ENCODE data around the gene LRRC42. TPM values are rescaled to one million over a fixed set of nuclear protein-coding genes. Genes with fewer than 3 reads are reported as not detected.

The LRRC42 gene
- total RNA-seq, 1 donor from 2014 or later = 45.4 TPM

GRCh38 chr1:53945433-53946251 is 508 bp upstream of the LRRC42 start, which contains the start of gene IFT25:
Gene IFT25, minus strand, starts transcription at chr1:53945699. Its CDS starts 5,617 bp downstream, at chr1:53940082.
- H3K9me3 Mint-ChIP-seq = no peaks in the 10 kb centered on the region

DNA sequence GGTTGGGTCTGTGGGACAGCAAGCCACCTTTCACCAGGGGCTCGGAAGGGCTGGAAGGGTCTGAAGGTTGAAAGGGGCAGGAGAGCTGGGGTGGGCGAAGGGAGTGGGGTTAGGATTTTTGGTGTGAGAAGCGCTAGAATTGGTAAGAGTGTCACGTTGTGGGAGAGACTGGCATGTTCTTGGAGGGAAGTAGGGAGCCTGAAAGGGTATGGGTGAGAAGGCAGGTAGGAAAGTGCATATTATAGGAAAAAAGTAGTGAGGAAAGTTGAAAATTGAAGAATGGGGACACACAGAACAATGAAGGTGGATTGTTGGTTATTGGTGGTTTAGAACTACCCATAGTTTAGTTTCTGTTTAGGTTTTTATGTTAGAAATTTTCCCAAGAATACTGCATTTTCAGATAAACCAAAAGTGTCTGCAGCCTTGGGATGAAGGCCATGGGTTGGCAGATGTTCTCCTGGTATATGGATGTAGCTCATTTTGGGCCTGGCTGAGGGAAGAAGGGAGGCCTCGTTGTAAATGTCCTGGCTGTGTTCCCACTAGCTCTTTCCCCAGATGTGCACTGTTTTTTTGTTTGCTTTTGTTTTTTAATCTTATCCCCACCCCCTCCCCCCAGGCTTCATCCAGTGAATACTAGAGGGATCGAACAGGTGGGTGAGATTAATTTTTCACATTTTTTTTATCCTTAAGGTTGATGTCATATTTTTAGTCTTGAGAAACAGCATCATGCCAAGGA is 1.2 kb downstream of the LRRC42 start:
- TF ChIP-seq CTCF (conservative IDR thresholded peaks at IDR 0.05) = no peak
- no peaks in the 10 kb centered on the region for H3K27me3 Mint-ChIP-seq (ENCODE audit: low read depth)
- peaks cover 60% of the 10 kb centered on the region for H3K4me1 Mint-ChIP-seq
- no peak for DNase-seq (ENCODE audit: low read depth, low spot score)
- no peak overlapping the region for H3K27ac Mint-ChIP-seq (ENCODE audit: unreplicated experiment)
- H3K9me3 Mint-ChIP-seq = no peaks in the 10 kb centered on the region
- peaks cover 2% of the 10 kb centered on the region for H3K36me3 Mint-ChIP-seq (ENCODE audit: low read depth)
- H3K4me3 Mint-ChIP-seq = peak overlapping the region; percentile 90

More at GRCh38 chr1:53945433-53946251, 508 bp upstream of the LRRC42 start, which contains the start of gene IFT25:
- Mint-ChIP-seq H3K4me3 (peak within 1 kb of the TSS; percentile 97), H3K4me1 (peaks cover 60% of the 10 kb centered on the region), H3K36me3 (ENCODE audit: low read depth) (peaks cover 2% of the 10 kb centered on the region), H3K27me3 (ENCODE audit: low read depth) (no peaks in the 10 kb centered on the region), H3K27ac (ENCODE audit: unreplicated experiment) (peak within 1 kb of the TSS; percentile 94)
- no peak for TF ChIP-seq CTCF (conservative IDR thresholded peaks at IDR 0.05)
- DNase-seq (ENCODE audit: low read depth, low spot score) = peak; percentile 99

GRCh38 chr1:53948291-53948690 is 2.1 kb downstream of the LRRC42 start:
- TF ChIP-seq CTCF (conservative IDR thresholded peaks at IDR 0.05) = no peak
- H3K27me3 Mint-ChIP-seq (ENCODE audit: low read depth) = no peaks in the 10 kb centered on the region
- no peaks in the 10 kb centered on the region for H3K9me3 Mint-ChIP-seq
- no peak overlapping the region for H3K27ac Mint-ChIP-seq (ENCODE audit: unreplicated experiment)
- no peak for DNase-seq (ENCODE audit: low read depth, low spot score)
- peaks cover 51% of the 10 kb centered on the region for H3K4me1 Mint-ChIP-seq
- H3K36me3 Mint-ChIP-seq (ENCODE audit: low read depth) = peaks cover 2% of the 10 kb centered on the region
- peak overlapping the region; percentile 90 for H3K4me3 Mint-ChIP-seq

DNA sequence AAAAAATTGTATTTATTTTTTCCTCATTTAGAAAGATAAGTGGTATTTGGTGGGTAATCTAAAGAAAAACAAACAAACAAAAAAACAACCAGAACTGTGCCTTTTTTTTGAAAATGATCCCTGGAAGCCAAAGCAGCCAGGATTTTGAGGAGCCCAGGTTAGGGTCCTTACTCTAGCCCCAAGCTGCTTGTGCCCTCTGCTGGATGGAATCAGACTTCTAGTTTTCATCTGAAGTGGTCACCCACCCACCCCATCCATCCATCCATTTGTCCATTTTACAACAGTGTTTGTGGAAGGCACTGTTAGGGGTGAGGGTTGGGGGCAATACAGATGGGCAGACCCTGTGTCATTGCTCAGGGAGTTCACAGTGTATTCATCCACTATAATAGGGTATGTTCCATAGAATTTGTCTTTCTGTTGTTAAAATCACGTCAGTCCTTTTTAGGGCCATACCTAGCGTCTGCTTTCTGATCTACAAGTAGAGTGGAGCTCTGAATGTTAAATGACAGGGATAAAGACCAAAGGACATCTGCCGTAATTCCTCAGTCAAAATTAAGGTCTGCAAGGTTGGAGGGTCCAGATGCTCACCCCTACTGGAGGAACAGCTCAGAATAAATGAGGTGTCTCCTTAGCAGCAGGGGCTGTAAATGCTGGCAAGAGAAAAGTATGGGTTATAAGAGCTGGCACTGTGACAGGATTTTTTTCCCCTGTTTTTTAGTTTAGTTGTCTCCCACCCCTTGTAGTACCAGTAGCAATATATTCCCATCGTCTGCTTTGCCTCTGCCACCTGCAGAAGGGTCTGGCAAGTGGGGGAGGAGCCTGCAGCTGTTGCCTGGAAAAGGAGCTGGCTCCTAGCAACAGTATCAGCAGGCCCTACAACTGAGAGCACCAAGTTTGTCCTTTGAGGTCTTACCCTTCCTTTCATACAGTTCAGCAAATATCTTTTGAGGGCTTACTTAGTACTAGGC is 3.2 kb downstream of the LRRC42 start:
- Mint-ChIP-seq H3K27ac (ENCODE audit: unreplicated experiment) (no peak overlapping the region), H3K36me3 (ENCODE audit: low read depth) (no peaks in the 10 kb centered on the region), H3K27me3 (ENCODE audit: low read depth) (no peaks in the 10 kb centered on the region), H3K4me1 (peaks cover 43% of the 10 kb centered on the region), H3K9me3 (no peaks in the 10 kb centered on the region), H3K4me3 (peak overlapping the region; percentile 90)
- TF ChIP-seq CTCF (conservative IDR thresholded peaks at IDR 0.05) = peak; percentile 68
- DNase-seq (ENCODE audit: low read depth, low spot score) = peak; percentile 36

- Mint-ChIP-seq H3K4me1 (peaks cover 35% of the 10 kb centered on the region), H3K27me3 (ENCODE audit: low read depth) (no peaks in the 10 kb centered on the region), H3K27ac (ENCODE audit: unreplicated experiment) (no peak overlapping the region), H3K36me3 (ENCODE audit: low read depth) (no peaks in the 10 kb centered on the region), H3K4me3 (no peak overlapping the region), H3K9me3 (no peaks in the 10 kb centered on the region)
- no peak for DNase-seq (ENCODE audit: low read depth, low spot score)
- TF ChIP-seq CTCF (conservative IDR thresholded peaks at IDR 0.05) = no peak
Measured at GRCh38 chr1:53951697-53952096, 5.5 kb downstream of the LRRC42 start.

Data from neural crest cell (in vitro differentiated cells).